Heart right ventricle (tissue), 16 donors: ENCODE measurements around the gene GP1BA. TPM values are rescaled to one million over a fixed set of nuclear protein-coding genes. Genes with fewer than 3 reads are reported as not detected.
A peak's percentile ranks its signal among the peaks of the same experiment; 100 is the strongest.

Experiments used
- ATAC-seq, 8 donors: fragments of 200-7000 bp; cut with Tn5 transposase; one replicate each; pipeline ENCODE4 v1.9.1; 2020; ENCODE audit warnings: mild to moderate bottlenecking in 8 of 8, moderate library complexity in 8 of 8, moderate number of reproducible peaks in 1 of 8
- DNase-seq, 2 donors: peaks; one replicate each; pipeline ENCODE4 v3.0.0-alpha.2; 2020
- H3K27ac ChIP-seq, 10 donors: fragments of 200-600 bp; sonication (generic) in 2 of 10; one replicate each; pipeline versions ENCODE4 v1.5.0 to v1.8.0; 2020 to 2022; ENCODE audit warnings: mild to moderate bottlenecking in 3 of 10
- H3K27me3 ChIP-seq, 7 donors: fragments of 200-600 bp; one replicate each; pipeline ENCODE4 v1.8.0; 2021 to 2022; ENCODE audit warnings: mild to moderate bottlenecking in 2 of 7
- H3K36me3 ChIP-seq, 9 donors: fragments of 200-600 bp; sonication (generic) in 1 of 9; one replicate each; pipeline versions ENCODE4 v1.5.0 to v1.8.0; 2020 to 2022; ENCODE audit warnings: mild to moderate bottlenecking in 2 of 9
- H3K4me1 ChIP-seq, 9 donors: fragments of 200-600 bp; sonication (generic) in 1 of 9; one replicate each; pipeline versions ENCODE4 v1.5.0 to v1.8.0; 2020 to 2022; ENCODE audit warnings: mild to moderate bottlenecking in 4 of 9
- H3K4me3 ChIP-seq, 10 donors: fragments of 200-600 bp; sonication (generic) in 2 of 10; one replicate each; pipeline versions ENCODE4 v1.5.0 to v1.8.0; 2020 to 2022; ENCODE audit warnings: mild to moderate bottlenecking in 7 of 10, moderate library complexity in 2 of 10
- H3K9me3 ChIP-seq, 11 donors: fragments of 200-600 bp in 10 of 11; sonication (generic) in 2 of 11; one replicate each; pipeline versions ENCODE4 v1.5.0 to v1.8.0; 2013 to 2022; ENCODE audit warnings: mild to moderate bottlenecking in 2 of 11, control low read depth in 1 of 11, moderate library complexity in 1 of 11
- CTCF ChIP-seq, 9 donors: fragments of 200-600 bp; sonication (generic) in 2 of 9; IDR thresholded peaks; one replicate each; pipeline versions ENCODE4 v1.5.0 to v1.8.0; 2021 to 2022; ENCODE audit warnings: antibody characterized with exemption in 9 of 9, mild to moderate bottlenecking in 5 of 9, moderate library complexity in 1 of 9
- WGBS, 2 donors: extraction: QIAGEN DNeasy Blood & Tissue Kit; methylation state at CpG; one replicate each; pipeline ENCODE4 v1.1.7; 2013; ENCODE audit warnings: inconsistent platforms in 1 of 2; 5-methylcytosine and 5-hydroxymethylcytosine counted together
- intact Hi-C, 10 donors: fragments of 100-400 bp; cut with DNase I; formaldehyde crosslinking; loops; one replicate each; pipeline versions ENCODE4 v1.11.1 to v1.14.2; 2022
- polyA plus RNA-seq, 2 donors: library from polyadenylated mRNA; stranded (reverse); fragments of 200-250 nt; gene quantifications; one replicate each; pipeline ENCODE4 v1.2.3, GENCODE V29; 2013
- total RNA-seq, 10 donors: library from RNA; stranded (reverse); fragmentation: NEBNext Ultra II Directional in 3 of 10; extraction: Animal tissue kit (Norgen Biotek cat#: 25700) in 3 of 10; gene quantifications; one replicate each; pipeline versions ENCODE4 v1.2.1 to v1.2.4, GENCODE V29; 2021 to 2023
- donor health status: Arrhythmogenic right ventricular cardiomyopathy.
- donor health status: ischemic (EF 13 %, LVEDD 7.1; RV severe dilation, severe dysfunction).
- donor health status: healthy with polysubstance abuse.
- donor health status: DM: no; HTN: yes; CAD: no.
- donor health status: DM: no; HTN: no; CAD: no.
- donor health status: ischemic (EF 25% LVEDD 6.9; RV normal size, moderate dysfunction).
- donor health status: ischemic (EF 25% LVEDD 5.7; RV mildly dilated, moderate dysfunction).
- donor health status: healthy.
- donor health status: DM: yes; HTN: yes; CAD: no.
- donor health status: Ischemic cardiomyopathy.
- donor health status: ischemic (EF 35%, LVEDD 5.7; RV mildly dilated, moderate dysfunction).
- donor health status: nonischemic (EF 11% LVEDD 7.7; RV severe dilation, severe dysfunction).
- donor health status: DM: yes; HTN: yes; CAD: no.
- donor health status: PGD.
- donor health status: ischemic (EF 29% LVEDD 5.4; RV normal size, mild dysfunction).
- donor health status: nonischemic (EF 23%, LVEDD 6.1; RV moderate dilation, normal function).

GP1BA gene
- total and polyA plus RNA-seq, 12 donors = 0.04 to 0.53 (median 0.26) TPM; not detected in 5

GRCh38 chr17:4959261-4959965 is 27.3 kb downstream of the GP1BA start:
- no peak for TF ChIP-seq CTCF (IDR thresholded peaks at IDR 0.05)
- peaks cover 0 to 26% (median 0%) of the 10 kb centered on the region in 9 donors for H3K4me1 ChIP-seq
- DNase-seq = no peak
- H3K4me3 ChIP-seq = no peak overlapping the region
- WGBS, 2 donors = 83 to 91% methylated on average over 18 of the region's 18 CpGs
- peak in 1 of 8 donors; percentile 24 for ATAC-seq
- no peaks in the 10 kb centered on the region for H3K9me3 ChIP-seq
- H3K36me3 ChIP-seq = peaks cover 0 to 57% (median 22%) of the 10 kb centered on the region in 9 donors
- H3K27me3 ChIP-seq = no peaks in the 10 kb centered on the region
- H3K27ac ChIP-seq = no peak overlapping the region
- intact Hi-C loops = no loop called here

- 84 to 85% methylated on average over 9 of the region's 9 CpGs for WGBS, 2 donors
- DNase-seq (no peak), ATAC-seq (no peak)
- intact Hi-C loops = no loop called here
- Histone ChIP-seq H3K27ac (no peak overlapping the region), H3K36me3 (peaks cover 0 to 57% (median 18%) of the 10 kb centered on the region in 9 donors), H3K4me3 (no peak overlapping the region), H3K27me3 (no peaks in the 10 kb centered on the region), H3K9me3 (no peaks in the 10 kb centered on the region), H3K4me1 (peaks cover 0 to 28% (median 2%) of the 10 kb centered on the region in 9 donors)
- TF ChIP-seq CTCF (IDR thresholded peaks at IDR 0.05) = no peak
These were observed 28.3 kb downstream of the GP1BA start for GRCh38 chr17:4960279-4960922.

- intact Hi-C loops = loop anchor here in 2 of 10 donors (5.0 kb wide), 1 partner anchor 58 kb away; no protein-coding TSS in a partner anchor
- ATAC-seq (no peak), DNase-seq (no peak)
- Histone ChIP-seq H3K27ac (peak overlapping the region in 6 of 10 donors; percentile 90 to 97 (median 96)), H3K36me3 (peaks cover 0 to 48% (median 15%) of the 10 kb centered on the region in 9 donors), H3K4me3 (peak overlapping the region in 1 of 10 donors; percentile 69), H3K27me3 (no peaks in the 10 kb centered on the region), H3K4me1 (peaks cover 11 to 44% (median 34%) of the 10 kb centered on the region in 9 donors), H3K9me3 (no peaks in the 10 kb centered on the region)
- TF ChIP-seq CTCF (IDR thresholded peaks at IDR 0.05) = no peak
- WGBS, 2 donors = 97 to 98% methylated on average over 15 of the region's 15 CpGs
These were observed 33.4 kb downstream of the GP1BA start for GRCh38 chr17:4965311-4965986.
